Panc1 (cell line): Measurements from ENCODE around the gene RAD52. TPM values are rescaled to one million over a fixed set of nuclear protein-coding genes. Genes with fewer than 3 reads are reported as not detected.

ENCODE experiments used
- ATAC-seq: fragments of 200-7000 bp; cut with Tn5 transposase; 2 replicates; pipeline ENCODE4 v1.9.1; 2020; ENCODE audit warnings: mild to moderate bottlenecking, moderate library complexity
- BruUV-seq: library from RNA; stranded (reverse); fragments of 400-500 nt; replicated peaks from 2 replicates; lab custom pipeline; 2021; lab: Mats Ljungman, UMichigan
- CTCF ChIA-PET: fragments of 300-600 bp; sonication (Branson Sonifier 250); formaldehyde crosslinking; loops from one replicate; lab custom pipeline; 2022; ENCODE audit warnings: antibody characterized with exemption; lab: Charles Lee
- POLR2A ChIA-PET: fragments of 300-600 bp; sonication (Branson Sonifier 250); formaldehyde crosslinking; loops from one replicate; lab custom pipeline; 2022; ENCODE audit warnings: antibody characterized with exemption; lab: Charles Lee
- DNase-seq: peaks from one replicate; pipeline ENCODE4 v3.0.0-alpha.2; 2010; ENCODE audit warnings: low read depth, low spot score
- H3K27ac ChIP-seq: 2 replicates; pipeline ENCODE4 v1.5.1; 2011; ENCODE audit warnings: mild to moderate bottlenecking, low read length, inconsistent platforms
- H3K27me3 ChIP-seq: fragments of 200-500 bp; sonication (Bioruptor generic); 2 replicates; pipeline ENCODE4 v1.6.0; 2014; ENCODE audit warnings: low read length, inconsistent platforms; ENCODE audit not compliant: control insufficient read depth, insufficient read depth
- H3K36me3 ChIP-seq: fragments of 200-500 bp; sonication (Bioruptor generic); 2 replicates; pipeline ENCODE4 v1.5.1; 2014; ENCODE audit warnings: inconsistent platforms, mild to moderate bottlenecking, low read length, moderate library complexity; ENCODE audit not compliant: control insufficient read depth, insufficient read depth
- H3K4me1 ChIP-seq: 2 replicates; pipeline ENCODE4 v1.5.1; 2011; ENCODE audit warnings: inconsistent platforms, mild to moderate bottlenecking, low read length, moderate library complexity; ENCODE audit not compliant: control insufficient read depth, insufficient read depth
- H3K4me3 ChIP-seq, 2 experiments: 2 replicates each; pipeline ENCODE4 v1.5.1; 2011 to 2012; ENCODE audit warnings: low read depth in 2 of 2, low read length in 2 of 2, mild to moderate bottlenecking in 2 of 2, inconsistent platforms in 1 of 2, moderate library complexity in 1 of 2
- H3K9me3 ChIP-seq: fragments of 200-500 bp; sonication (Bioruptor generic); 2 replicates; pipeline ENCODE4 v1.5.1; 2014; ENCODE audit warnings: low read depth, mild to moderate bottlenecking, inconsistent platforms, low read length, moderate library complexity; ENCODE audit not compliant: control insufficient read depth, insufficient read depth
- POLR2AphosphoS5 ChIP-seq: IDR thresholded peaks from 2 replicates; pipeline ENCODE4 v1.6.1; 2012; ENCODE audit warnings: mild to moderate bottlenecking, low read depth, low read length, moderate library complexity
- SIN3A ChIP-seq: IDR thresholded peaks from 2 replicates; pipeline ENCODE4 v1.6.1; 2012; ENCODE audit warnings: low read depth, mild to moderate bottlenecking, low read length, moderate library complexity, borderline replicate concordance; ENCODE audit not compliant: insufficient read depth
- TCF7L2 ChIP-seq: IDR thresholded peaks from 2 replicates; pipeline ENCODE4 v1.6.1; 2011; ENCODE audit warnings: mild to moderate bottlenecking, low read depth, low read length, inconsistent platforms
- in situ Hi-C: cut with HindIII; loops from 2 replicates; pipeline ENCODE4 v1.10.0; 2016; ENCODE audit warnings: low sequenced_read_pairs, low pct_unique_long_range_greater_than_20kb
- intact Hi-C: fragments of 100-400 bp; cut with micrococcal nuclease; formaldehyde crosslinking; loops from one replicate; pipeline ENCODE4 v1.10.0; 2022; ENCODE audit not compliant: unreplicated experiment
- total RNA-seq: library from RNA; stranded (reverse); gene quantifications from one replicate; pipeline ENCODE4 v1.2.1, GENCODE V29; 2021; ENCODE audit not compliant: unreplicated experiment
- TF ChIP-seq, protein P1 (sequence below), 2 experiments: IDR thresholded peaks; 2 replicates each; pipeline ENCODE4 v1.6.1; 2011 to 2012; ENCODE audit warnings: low read depth in 2 of 2, control low read depth in 1 of 2, low read length in 1 of 2, mild to moderate bottlenecking in 1 of 2, moderate library complexity in 1 of 2; ENCODE audit not compliant: insufficient read depth in 1 of 2
- TF ChIP-seq, protein P2 (sequence below): fragments of 450-650 bp; IDR thresholded peaks from 2 replicates; pipeline ENCODE4 v1.5.1; 2017; ENCODE audit warnings: mild to moderate bottlenecking

The RAD52 gene
- total RNA-seq, 1 experiment from 2014 or later = 15.8 TPM

DNA sequence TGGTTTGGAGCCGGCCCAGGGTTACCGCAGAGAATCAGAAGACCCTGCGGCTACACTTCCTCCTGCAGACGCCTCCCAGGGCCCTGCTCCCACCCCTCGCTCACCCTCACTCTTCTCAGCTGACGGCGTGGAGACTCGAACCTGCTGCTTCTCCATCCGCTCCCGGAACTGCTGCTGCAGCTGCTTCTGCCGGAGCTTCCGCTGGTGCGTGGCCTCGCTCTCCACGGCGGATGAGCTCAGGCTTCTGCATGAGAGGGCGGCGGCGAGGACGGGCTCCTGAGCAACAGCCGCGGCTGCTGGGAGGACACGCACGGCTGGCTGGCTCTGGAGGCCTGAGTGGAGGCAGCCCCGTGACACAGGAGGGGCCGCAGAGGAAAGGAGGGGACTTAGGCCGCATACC, 33.3 kb downstream of the RAD52 start:
- Histone ChIP-seq H3K4me1 (no peaks in the 10 kb centered on the region; the same call in 1 of the 2 replicates), H3K27me3 (no peaks in the 10 kb centered on the region), H3K4me3 (no peak overlapping the region), H3K27ac (no peak overlapping the region), H3K36me3 (peaks cover 7% of the 10 kb centered on the region), H3K9me3 (no peaks in the 10 kb centered on the region)
- intact Hi-C loops = no loop called here
- DNase-seq (no peak), ATAC-seq (no peak)
- no TSS peak for BruUV-seq
- in situ Hi-C loops = no loop called here
- ChIA-PET CTCF (no interaction called here), POLR2A (no interaction called here)
- TF ChIP-seq TCF7L2 (no peak), SIN3A (no peak), POLR2AphosphoS5 (no peak)
- TF ChIP-seq, protein P1, sequence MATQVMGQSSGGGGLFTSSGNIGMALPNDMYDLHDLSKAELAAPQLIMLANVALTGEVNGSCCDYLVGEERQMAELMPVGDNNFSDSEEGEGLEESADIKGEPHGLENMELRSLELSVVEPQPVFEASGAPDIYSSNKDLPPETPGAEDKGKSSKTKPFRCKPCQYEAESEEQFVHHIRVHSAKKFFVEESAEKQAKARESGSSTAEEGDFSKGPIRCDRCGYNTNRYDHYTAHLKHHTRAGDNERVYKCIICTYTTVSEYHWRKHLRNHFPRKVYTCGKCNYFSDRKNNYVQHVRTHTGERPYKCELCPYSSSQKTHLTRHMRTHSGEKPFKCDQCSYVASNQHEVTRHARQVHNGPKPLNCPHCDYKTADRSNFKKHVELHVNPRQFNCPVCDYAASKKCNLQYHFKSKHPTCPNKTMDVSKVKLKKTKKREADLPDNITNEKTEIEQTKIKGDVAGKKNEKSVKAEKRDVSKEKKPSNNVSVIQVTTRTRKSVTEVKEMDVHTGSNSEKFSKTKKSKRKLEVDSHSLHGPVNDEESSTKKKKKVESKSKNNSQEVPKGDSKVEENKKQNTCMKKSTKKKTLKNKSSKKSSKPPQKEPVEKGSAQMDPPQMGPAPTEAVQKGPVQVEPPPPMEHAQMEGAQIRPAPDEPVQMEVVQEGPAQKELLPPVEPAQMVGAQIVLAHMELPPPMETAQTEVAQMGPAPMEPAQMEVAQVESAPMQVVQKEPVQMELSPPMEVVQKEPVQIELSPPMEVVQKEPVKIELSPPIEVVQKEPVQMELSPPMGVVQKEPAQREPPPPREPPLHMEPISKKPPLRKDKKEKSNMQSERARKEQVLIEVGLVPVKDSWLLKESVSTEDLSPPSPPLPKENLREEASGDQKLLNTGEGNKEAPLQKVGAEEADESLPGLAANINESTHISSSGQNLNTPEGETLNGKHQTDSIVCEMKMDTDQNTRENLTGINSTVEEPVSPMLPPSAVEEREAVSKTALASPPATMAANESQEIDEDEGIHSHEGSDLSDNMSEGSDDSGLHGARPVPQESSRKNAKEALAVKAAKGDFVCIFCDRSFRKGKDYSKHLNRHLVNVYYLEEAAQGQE (IDR thresholded peaks at IDR 0.05; ENCODE audit: insufficient read depth in 1 of 2, low read depth in 2 of 2, low read length in 1 of 2) = no peak
- TF ChIP-seq, protein P2, sequence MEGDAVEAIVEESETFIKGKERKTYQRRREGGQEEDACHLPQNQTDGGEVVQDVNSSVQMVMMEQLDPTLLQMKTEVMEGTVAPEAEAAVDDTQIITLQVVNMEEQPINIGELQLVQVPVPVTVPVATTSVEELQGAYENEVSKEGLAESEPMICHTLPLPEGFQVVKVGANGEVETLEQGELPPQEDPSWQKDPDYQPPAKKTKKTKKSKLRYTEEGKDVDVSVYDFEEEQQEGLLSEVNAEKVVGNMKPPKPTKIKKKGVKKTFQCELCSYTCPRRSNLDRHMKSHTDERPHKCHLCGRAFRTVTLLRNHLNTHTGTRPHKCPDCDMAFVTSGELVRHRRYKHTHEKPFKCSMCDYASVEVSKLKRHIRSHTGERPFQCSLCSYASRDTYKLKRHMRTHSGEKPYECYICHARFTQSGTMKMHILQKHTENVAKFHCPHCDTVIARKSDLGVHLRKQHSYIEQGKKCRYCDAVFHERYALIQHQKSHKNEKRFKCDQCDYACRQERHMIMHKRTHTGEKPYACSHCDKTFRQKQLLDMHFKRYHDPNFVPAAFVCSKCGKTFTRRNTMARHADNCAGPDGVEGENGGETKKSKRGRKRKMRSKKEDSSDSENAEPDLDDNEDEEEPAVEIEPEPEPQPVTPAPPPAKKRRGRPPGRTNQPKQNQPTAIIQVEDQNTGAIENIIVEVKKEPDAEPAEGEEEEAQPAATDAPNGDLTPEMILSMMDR = no peak

DNA sequence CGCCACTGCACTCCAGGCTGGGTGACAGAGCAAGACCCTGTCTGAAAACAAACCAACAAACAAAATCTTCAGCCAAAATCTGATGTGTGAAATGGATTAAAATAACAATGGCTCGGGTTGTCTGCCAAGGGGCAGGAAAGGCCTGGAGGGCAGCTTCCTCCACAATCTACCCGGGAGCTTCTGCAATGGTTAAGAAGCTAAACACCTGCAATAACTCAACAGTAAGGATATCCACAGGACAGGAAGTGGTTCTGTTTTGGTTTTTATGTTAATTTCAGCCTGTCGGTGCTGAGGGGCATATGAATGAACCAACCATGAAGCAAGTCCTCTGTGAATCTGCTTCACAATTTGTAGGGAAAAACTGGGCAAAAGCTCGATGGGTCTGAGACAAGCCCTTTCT, 34.4 kb downstream of the RAD52 start:
- CTCF ChIA-PET = no interaction called here
- Histone ChIP-seq H3K27ac (no peak overlapping the region), H3K4me3 (no peak overlapping the region), H3K36me3 (peaks cover 13% of the 10 kb centered on the region), H3K9me3 (no peaks in the 10 kb centered on the region), H3K4me1 (no peaks in the 10 kb centered on the region; the same call in 1 of the 2 replicates), H3K27me3 (no peaks in the 10 kb centered on the region)
- no peak for ATAC-seq
- no peak for DNase-seq
- in situ Hi-C loops = no loop called here
- intact Hi-C loops = no loop called here
- no TSS peak for BruUV-seq
- TF ChIP-seq, protein P2 = no peak
- no peak for TF ChIP-seq TCF7L2
- TF ChIP-seq SIN3A = no peak
- TF ChIP-seq POLR2AphosphoS5 = no peak
- POLR2A ChIA-PET = no interaction called here
